ENCODE results near the gene RFLNA.

The RFLNA gene

GRCh38 chr12:124294780-124295341 is at the start of gene RFLNA:
TSS of gene RFLNA (plus strand) at chr12:124295093. CDS start at chr12:124295430, 337 bp downstream.
- DNase-seq (ENCODE audit: low read depth in 2 of 2) = no peak

- no peak for DNase-seq (ENCODE audit: low read depth in 2 of 2)
Measured at GRCh38 chr12:124247331-124247730, 47.6 kb upstream of the RFLNA start.

GRCh38 chr12:124248941-124249825 is 45.7 kb upstream of the RFLNA start:
- DNase-seq (ENCODE audit: low read depth in 2 of 2) = no peak

- no peak for DNase-seq (ENCODE audit: low read depth in 2 of 2)
Measured at GRCh38 chr12:124251186-124251585, 43.7 kb upstream of the RFLNA start.

GRCh38 chr12:124252964-124253363 is 41.9 kb upstream of the RFLNA start:
- DNase-seq (ENCODE audit: low read depth in 2 of 2) = no peak

GRCh38 chr12:124254126-124254525 is 40.8 kb upstream of the RFLNA start:
- no peak for DNase-seq (ENCODE audit: low read depth in 2 of 2)

- no peak for DNase-seq (ENCODE audit: low read depth in 2 of 2)
Measured at GRCh38 chr12:124259154-124260066, 35.5 kb upstream of the RFLNA start.

GRCh38 chr12:124261885-124262284 is 33.0 kb upstream of the RFLNA start:
- no peak for DNase-seq (ENCODE audit: low read depth in 2 of 2)

GRCh38 chr12:124264089-124264795 is 30.7 kb upstream of the RFLNA start:
- DNase-seq (ENCODE audit: low read depth in 2 of 2) = no peak

GRCh38 chr12:124264879-124265278 is 30.0 kb upstream of the RFLNA start:
- DNase-seq (ENCODE audit: low read depth in 2 of 2) = no peak

GRCh38 chr12:124267205-124267778 is 27.6 kb upstream of the RFLNA start:
- no peak for DNase-seq (ENCODE audit: low read depth in 2 of 2)

GRCh38 chr12:124270671-124271070 is 24.2 kb upstream of the RFLNA start:
- no peak for DNase-seq (ENCODE audit: low read depth in 2 of 2)

- no peak for DNase-seq (ENCODE audit: low read depth in 2 of 2)
Measured at GRCh38 chr12:124273630-124274029, 21.3 kb upstream of the RFLNA start.

- DNase-seq (ENCODE audit: low read depth in 2 of 2) = no peak
Measured at GRCh38 chr12:124276337-124276736, 18.6 kb upstream of the RFLNA start.

GRCh38 chr12:124277394-124278241 is 17.3 kb upstream of the RFLNA start:
- no peak for DNase-seq (ENCODE audit: low read depth in 2 of 2)

GRCh38 chr12:124278389-124279101 is 16.3 kb upstream of the RFLNA start:
- no peak for DNase-seq (ENCODE audit: low read depth in 2 of 2)

GRCh38 chr12:124279315-124279714 is 15.6 kb upstream of the RFLNA start:
- DNase-seq (ENCODE audit: low read depth in 2 of 2) = no peak

GRCh38 chr12:124279846-124280360 is 15.0 kb upstream of the RFLNA start:
- DNase-seq (ENCODE audit: low read depth in 2 of 2) = no peak

GRCh38 chr12:124281309-124281708 is 13.6 kb upstream of the RFLNA start:
- DNase-seq (ENCODE audit: low read depth in 2 of 2) = no peak
